ENCODE measurements around the gene CEP72. TPM values are rescaled to one million over a fixed set of nuclear protein-coding genes. Genes with fewer than 3 reads are reported as not detected.
"Not testable (repeated sequence)": the region's sequence is repeated elsewhere in the genome, so short reads cannot be mapped to it uniquely, and the experiment has no call there.

Gene CEP72
- total and polyA plus RNA-seq, 11 donors = 0.58 to 4.1 (median 1.6) TPM

- H3K27me3 ChIP-seq = no peaks in the 10 kb centered on the region
- peaks cover 0 to 5% (median 0%) of the 10 kb centered on the region in 12 donors for H3K4me1 ChIP-seq
- TF ChIP-seq, protein P1, sequence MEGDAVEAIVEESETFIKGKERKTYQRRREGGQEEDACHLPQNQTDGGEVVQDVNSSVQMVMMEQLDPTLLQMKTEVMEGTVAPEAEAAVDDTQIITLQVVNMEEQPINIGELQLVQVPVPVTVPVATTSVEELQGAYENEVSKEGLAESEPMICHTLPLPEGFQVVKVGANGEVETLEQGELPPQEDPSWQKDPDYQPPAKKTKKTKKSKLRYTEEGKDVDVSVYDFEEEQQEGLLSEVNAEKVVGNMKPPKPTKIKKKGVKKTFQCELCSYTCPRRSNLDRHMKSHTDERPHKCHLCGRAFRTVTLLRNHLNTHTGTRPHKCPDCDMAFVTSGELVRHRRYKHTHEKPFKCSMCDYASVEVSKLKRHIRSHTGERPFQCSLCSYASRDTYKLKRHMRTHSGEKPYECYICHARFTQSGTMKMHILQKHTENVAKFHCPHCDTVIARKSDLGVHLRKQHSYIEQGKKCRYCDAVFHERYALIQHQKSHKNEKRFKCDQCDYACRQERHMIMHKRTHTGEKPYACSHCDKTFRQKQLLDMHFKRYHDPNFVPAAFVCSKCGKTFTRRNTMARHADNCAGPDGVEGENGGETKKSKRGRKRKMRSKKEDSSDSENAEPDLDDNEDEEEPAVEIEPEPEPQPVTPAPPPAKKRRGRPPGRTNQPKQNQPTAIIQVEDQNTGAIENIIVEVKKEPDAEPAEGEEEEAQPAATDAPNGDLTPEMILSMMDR (IDR thresholded peaks at IDR 0.05) = no peak
- TF ChIP-seq POLR2A (IDR thresholded peaks at IDR 0.05) = no peak
- ATAC-seq = no peak
- 26 to 41% (median 35%) methylated on average over 2 of the region's 2 CpGs for WGBS, 4 donors
- H3K27ac ChIP-seq = peak overlapping the region in 3 of 12 donors; percentile 71 to 86 (median 86)
- no peaks in the 10 kb centered on the region for H3K9me3 ChIP-seq
- H3K4me3 ChIP-seq = peak overlapping the region in 11 of 12 donors; percentile 45 to 76 (median 60)
- intact Hi-C loops (cut with DNase I) = loop anchor here in 2 of 10 donors (2.0 to 10.0 kb wide), 3 partner anchors 19 to 93 kb away; partner anchors contain the start of gene ZDHHC11B (in 2 of the 2)
- no peaks in the 10 kb centered on the region for H3K36me3 ChIP-seq
- DNase-seq = no peak
Observed at GRCh38 chr5:691817-692528, 79.8 kb downstream of the CEP72 start.

DNA sequence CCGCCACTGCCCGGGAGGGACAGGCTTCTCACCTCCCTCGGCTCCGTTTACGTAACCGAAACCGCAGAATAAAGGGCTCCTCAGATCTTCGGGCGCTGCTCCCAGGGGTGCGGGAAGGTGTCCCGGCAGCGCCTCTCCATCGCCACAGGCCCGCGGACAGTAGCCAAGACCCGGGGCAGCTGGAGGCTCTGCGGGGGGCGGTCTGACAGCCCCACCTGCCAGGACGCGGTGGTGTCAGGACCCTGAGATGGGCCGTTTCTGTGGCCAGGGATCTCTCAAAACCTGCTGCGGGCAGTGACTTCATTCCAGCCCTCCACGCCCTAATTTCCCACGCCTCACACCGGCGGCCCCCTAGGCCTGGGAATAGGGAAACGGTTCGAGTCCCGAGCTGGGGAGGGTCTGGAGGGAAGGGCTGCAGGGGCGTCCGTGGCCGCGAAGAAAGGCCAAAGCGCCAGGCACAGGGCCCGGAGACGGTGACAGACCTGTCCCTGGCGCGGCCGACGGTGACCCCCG lies 80.4 kb downstream of the CEP72 start:
- H3K4me1 ChIP-seq, H3K36me3 ChIP-seq, H3K9me3 ChIP-seq, H3K27me3 ChIP-seq: not testable (repeated sequence)
- H3K27ac ChIP-seq = peak overlapping the region in 6 of 12 donors; percentile 19 to 86 (median 70)
- H3K4me3 ChIP-seq = peak overlapping the region; percentile 45 to 76 (median 59)
- 0 to 5% (median 1%) methylated on average over 12 to 41 of the region's 41 CpGs for WGBS, 4 donors
- intact Hi-C loops (cut with DNase I) = loop anchor here in 2 of 10 donors (2.0 to 10.0 kb wide), 3 partner anchors 20 to 92 kb away; partner anchors contain the start of gene ZDHHC11B (in 2 of the 2)
- DNase-seq = peak in 1 of 5 donors; percentile 44
- peak in 1 of 4 donors; percentile 0 for ATAC-seq

GRCh38 chr5:693271-694041 lies 81.3 kb downstream of the CEP72 start, which contains the start of gene TPPP:
Gene TPPP (minus strand): TSS chr5:693352. CDS start chr5:678060, 15,292 bp downstream.
- intact Hi-C loops (cut with DNase I) = loop anchor here in 2 of 10 donors (2.0 to 10.0 kb wide), 3 partner anchors 21 to 91 kb away; partner anchors contain the start of gene ZDHHC11B (in 2 of the 2)
- DNase-seq = peak; percentile 90 to 97 (median 94)

DNA sequence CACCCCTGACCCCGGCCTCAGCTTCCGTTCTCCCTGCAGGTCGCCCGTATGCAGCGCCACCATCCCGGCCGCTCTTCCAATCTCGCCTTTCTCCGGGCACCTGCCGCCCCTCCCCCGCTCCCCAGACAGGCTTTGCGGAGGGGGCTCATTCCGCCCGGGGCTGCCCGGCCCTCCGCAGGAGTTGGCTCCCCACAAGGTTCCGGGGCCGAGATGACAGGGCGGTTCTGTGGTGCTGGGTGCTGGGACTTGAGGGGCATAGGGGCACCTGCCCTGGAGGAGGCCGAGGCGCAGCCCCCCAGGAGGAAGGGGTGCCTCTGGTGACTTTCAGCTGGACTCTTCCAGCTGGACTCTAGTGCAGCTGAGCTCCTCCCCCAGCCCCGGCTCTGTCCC lies 81.9 kb downstream of the CEP72 start:
- ATAC-seq (peak in 1 of 4 donors; percentile 3), DNase-seq (peak in 1 of 5 donors; percentile 38)
- peak overlapping the region in 3 of 12 donors; percentile 68 to 89 (median 87) for H3K27ac ChIP-seq
- intact Hi-C loops (cut with DNase I) = loop anchor here in 1 of 10 donors (10.0 kb wide), 1 partner anchor 91 kb away; the partner anchor contains the start of gene ZDHHC11B
- H3K4me1 ChIP-seq, H3K36me3 ChIP-seq, H3K27me3 ChIP-seq: not testable (repeated sequence)
- WGBS, 4 donors = 5 to 8% (median 6%) methylated on average over 8 to 14 of the region's 22 CpGs; no CpG with 5 or more reads in 1 of the 4 donors
- H3K4me3 ChIP-seq = peak overlapping the region in 11 of 12 donors; percentile 45 to 76 (median 60)
- H3K9me3 ChIP-seq = peaks cover 0 to 15% (median under 1%) of the 10 kb centered on the region in 12 donors

More at GRCh38 chr5:693271-694041, 81.3 kb downstream of the CEP72 start, which contains the start of gene TPPP:
- not testable (repeated sequence) for H3K36me3 ChIP-seq, H3K27me3 ChIP-seq, H3K4me1 ChIP-seq, H3K9me3 ChIP-seq
- ATAC-seq = peak; percentile 71 to 91 (median 84)
- Histone ChIP-seq H3K4me3 (peak within 1 kb of the TSS; percentile 45 to 76 (median 59)), H3K27ac (peak within 1 kb of the TSS in 10 of 12 donors; percentile 51 to 89 (median 78))
- WGBS, 4 donors = 1% methylated on average over 89 to 100 of the region's 109 CpGs; no CpG with 5 or more reads in 2 of the 4 donors
- TF ChIP-seq POLR2A (IDR thresholded peaks at IDR 0.05) = peak; percentile 62 to 93

- H3K4me3 ChIP-seq, H3K27ac ChIP-seq, ATAC-seq, H3K27me3 ChIP-seq, DNase-seq, H3K36me3 ChIP-seq, H3K4me1 ChIP-seq: not testable (repeated sequence)
- 79 to 88% (median 86%) methylated on average over 8 to 10 of the region's 13 CpGs; no CpG with 5 or more reads in 1 of the 4 donors for WGBS, 4 donors
- H3K9me3 ChIP-seq = peaks cover 0 to 19% (median 2%) of the 10 kb centered on the region in 12 donors
- intact Hi-C loops (cut with DNase I) = loop anchor here in 3 of 10 donors (5.0 to 10.0 kb wide), 2 partner anchors 89 to 92 kb away; partner anchors contain the start of gene ZDHHC11B (in 1 of the 3)
Observed at GRCh38 chr5:695475-695874, 83.3 kb downstream of the CEP72 start.

GRCh38 chr5:696191-696590 lies 84.1 kb downstream of the CEP72 start:
- not testable (repeated sequence) for H3K27me3 ChIP-seq, H3K36me3 ChIP-seq, ATAC-seq, H3K27ac ChIP-seq, H3K4me1 ChIP-seq, DNase-seq, H3K4me3 ChIP-seq
- intact Hi-C loops (cut with DNase I) = loop anchor here in 3 of 10 donors (5.0 to 10.0 kb wide), 2 partner anchors 89 to 91 kb away; partner anchors contain the start of gene ZDHHC11B (in 1 of the 3)
- 91 to 98% (median 94%) methylated on average over 2 to 8 of the region's 8 CpGs for WGBS, 4 donors
- H3K9me3 ChIP-seq = peaks cover 0 to 19% (median 2%) of the 10 kb centered on the region in 12 donors

DNA sequence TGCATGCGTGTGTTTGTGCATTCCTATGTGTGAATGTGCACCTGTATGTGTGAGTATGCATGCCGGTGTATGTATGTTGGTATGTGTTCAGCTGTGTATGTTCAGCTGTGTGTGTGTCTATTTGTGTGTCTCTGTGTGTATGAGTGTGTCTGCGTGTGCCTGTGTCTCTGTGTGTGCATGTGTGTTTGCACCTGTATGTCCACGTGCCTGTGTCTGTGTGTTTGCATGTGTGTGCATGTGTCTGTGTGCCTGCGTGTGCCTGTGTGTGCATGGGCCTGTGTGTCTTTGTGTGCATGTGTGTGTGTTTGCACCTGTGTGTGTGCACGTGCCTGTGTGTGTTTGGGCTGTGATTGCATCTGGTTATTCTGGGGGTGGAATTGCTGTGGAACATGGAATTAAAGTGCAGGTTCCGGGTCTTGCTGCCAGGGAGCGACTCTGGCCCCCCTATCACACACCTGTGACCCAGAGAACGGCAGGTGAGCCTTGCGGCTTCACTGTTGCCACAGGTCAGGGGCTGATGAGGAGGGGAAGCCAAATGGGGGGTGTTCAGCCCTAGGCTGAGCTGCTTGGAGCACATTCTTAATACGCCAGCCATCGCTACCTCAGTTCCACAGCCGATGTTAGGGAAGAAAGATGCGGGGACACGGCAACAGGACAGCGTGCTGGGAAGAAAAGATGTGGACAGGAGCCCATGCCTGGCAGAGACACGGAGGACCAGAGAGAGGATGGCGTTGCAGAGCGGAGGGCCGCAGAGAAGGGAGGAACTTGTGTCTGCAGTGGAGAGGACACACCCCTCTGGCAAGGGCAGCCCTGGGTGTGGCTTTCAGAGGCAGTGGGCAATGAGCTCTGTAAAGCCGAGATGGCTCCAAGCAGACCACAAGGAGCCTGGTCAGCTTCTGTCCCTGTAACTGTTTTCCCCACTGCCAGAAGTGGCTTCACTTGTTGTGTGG lies 84.9 kb downstream of the CEP72 start:
- H3K27me3 ChIP-seq, H3K27ac ChIP-seq, H3K36me3 ChIP-seq, ATAC-seq, H3K4me1 ChIP-seq, H3K4me3 ChIP-seq, DNase-seq: not testable (repeated sequence)
- peaks cover 0 to 19% (median 2%) of the 10 kb centered on the region in 12 donors for H3K9me3 ChIP-seq
- intact Hi-C loops (cut with DNase I) = loop anchor here in 3 of 10 donors (5.0 to 10.0 kb wide), 2 partner anchors 88 to 90 kb away; partner anchors contain the start of gene ZDHHC11B (in 1 of the 3)
- WGBS, 4 donors = 84 to 91% (median 85%) methylated on average over 18 to 20 of the region's 21 CpGs

Data from heart left ventricle (tissue), 16 donors.